KMS-11 (cell line): Measurements from ENCODE around the gene H3-3A.

Source experiments
- H2AFZ ChIP-seq: fragments of 200-600 bp; sonication (generic); 2 replicates; pipeline ENCODE4 v1.6.1; 2016; ENCODE audit warnings: antibody characterized with exemption, mixed run types, low read depth
- H3K27ac ChIP-seq: fragments of 200-600 bp; sonication (generic); 2 replicates; pipeline ENCODE4 v1.6.1; 2016; ENCODE audit warnings: mild to moderate bottlenecking, mixed run types
- H3K27me3 ChIP-seq: fragments of 200-600 bp; sonication (generic); 2 replicates; pipeline ENCODE4 v1.6.1; 2017; ENCODE audit warnings: mild to moderate bottlenecking, low read depth, mixed run types, moderate library complexity; ENCODE audit not compliant: insufficient read depth
- H3K36me3 ChIP-seq: fragments of 200-600 bp; sonication (generic); 2 replicates; pipeline ENCODE4 v1.6.1; 2017; ENCODE audit warnings: mild to moderate bottlenecking, mixed run types; ENCODE audit not compliant: insufficient read depth
- H3K4me1 ChIP-seq: fragments of 200-600 bp; sonication (generic); 2 replicates; pipeline ENCODE4 v1.6.1; 2016; ENCODE audit warnings: mild to moderate bottlenecking, low read depth, mixed run types; ENCODE audit not compliant: poor library complexity, severe bottlenecking
- H3K4me2 ChIP-seq: fragments of 200-600 bp; sonication (generic); 2 replicates; pipeline ENCODE4 v1.7.0; 2016; ENCODE audit warnings: mild to moderate bottlenecking, mixed run types
- H3K4me3 ChIP-seq: fragments of 200-600 bp; sonication (generic); IDR thresholded peaks from 2 replicates; pipeline ENCODE4 v1.6.1; 2017; ENCODE audit warnings: low read depth, low read length, mixed read lengths; ENCODE audit not compliant: insufficient read depth
- H3K79me2 ChIP-seq: fragments of 200-600 bp; sonication (generic); 2 replicates; pipeline ENCODE4 v1.6.1; 2016; ENCODE audit warnings: low read depth, mixed run types; ENCODE audit not compliant: insufficient read depth
- H3K9ac ChIP-seq: fragments of 200-600 bp; sonication (generic); 2 replicates; pipeline ENCODE4 v1.6.1; 2016; ENCODE audit warnings: mild to moderate bottlenecking, mixed run types
- H4K20me1 ChIP-seq: fragments of 200-600 bp; sonication (generic); 2 replicates; pipeline ENCODE4 v1.6.1; 2016; ENCODE audit warnings: mild to moderate bottlenecking, mixed run types; ENCODE audit not compliant: insufficient read depth
- CTCF ChIP-seq: fragments of 200-600 bp; sonication (generic); conservative IDR thresholded peaks from 2 replicates; pipeline ENCODE4 v1.6.1; 2017; ENCODE audit warnings: low read depth, mild to moderate bottlenecking, antibody characterized with exemption, low read length, moderate library complexity, mixed read lengths

The H3-3A gene

DNA sequence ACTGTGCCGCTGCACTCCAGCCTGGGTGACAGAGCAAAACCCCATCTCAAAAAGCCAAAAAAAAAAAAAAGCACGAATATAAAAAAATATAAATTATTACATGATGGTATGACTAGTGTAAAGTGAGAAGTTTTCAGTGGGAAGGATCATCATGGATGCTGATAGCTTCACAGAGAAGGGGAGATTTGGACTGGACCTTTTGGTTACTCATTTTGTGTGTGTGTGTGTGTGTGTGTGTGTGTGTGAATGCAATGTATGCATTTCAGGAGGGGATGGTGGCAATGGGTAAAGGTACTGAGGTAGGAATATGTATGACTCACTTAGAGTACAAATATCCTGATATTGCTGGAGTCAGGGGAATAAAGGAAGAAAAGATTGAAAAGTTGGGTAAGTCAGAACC, 40.7 kb upstream of the H3-3A start:
- no peak overlapping the region for H2AFZ ChIP-seq
- no peak overlapping the region for H3K4me2 ChIP-seq
- TF ChIP-seq CTCF = no peak
- H3K36me3 ChIP-seq = no peaks in the 10 kb centered on the region
- no peaks in the 10 kb centered on the region for H3K27me3 ChIP-seq
- no peak overlapping the region for H3K4me3 ChIP-seq
- no peak overlapping the region for H3K9ac ChIP-seq
- no peaks in the 10 kb centered on the region for H3K4me1 ChIP-seq
- no peak overlapping the region for H3K27ac ChIP-seq
- H3K79me2 ChIP-seq = no peaks in the 10 kb centered on the region
- no peaks in the 10 kb centered on the region for H4K20me1 ChIP-seq

DNA sequence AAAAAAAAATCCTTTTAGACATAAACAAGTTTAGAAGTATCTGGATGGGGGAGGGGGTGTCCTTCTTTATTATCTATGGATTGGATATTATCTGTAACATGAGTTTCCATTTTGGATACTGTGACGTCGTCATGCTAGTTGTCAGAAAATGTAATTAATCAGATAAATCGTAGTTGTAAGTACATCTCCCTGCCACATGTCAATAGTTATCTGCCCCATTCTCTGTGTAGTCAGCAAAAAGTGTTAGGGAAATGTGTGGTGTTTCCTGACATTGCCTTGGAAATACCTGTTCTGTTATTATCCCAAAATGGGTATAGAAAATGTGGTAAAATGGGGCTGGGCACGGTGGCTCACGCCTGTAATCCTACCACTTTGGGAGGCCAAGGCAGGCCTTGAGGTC, 38.8 kb upstream of the H3-3A start:
- Histone ChIP-seq H3K4me1 (no peaks in the 10 kb centered on the region), H3K79me2 (no peaks in the 10 kb centered on the region)
- no peak for TF ChIP-seq CTCF

DNA sequence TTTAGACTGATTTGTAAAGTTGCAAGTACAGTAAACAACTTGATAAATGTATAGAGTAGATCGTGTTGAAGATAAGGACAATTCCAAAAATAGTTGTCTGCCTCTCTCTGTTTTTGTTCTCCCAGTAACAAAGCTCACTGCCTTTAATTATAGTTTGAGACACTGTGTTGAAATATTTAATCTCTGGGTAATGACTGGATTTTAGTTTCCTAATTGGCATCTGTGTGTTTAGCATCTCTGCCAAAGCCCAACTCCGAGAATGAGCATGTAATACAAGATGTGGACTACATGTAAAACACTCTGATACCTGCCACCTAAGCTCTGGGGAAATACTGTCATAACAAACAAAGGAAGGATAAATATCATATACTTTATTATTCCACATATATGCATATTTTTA, 35.7 kb upstream of the H3-3A start:
- no peak overlapping the region for H3K9ac ChIP-seq
- no peak for TF ChIP-seq CTCF
- no peaks in the 10 kb centered on the region for H3K27me3 ChIP-seq
- H3K79me2 ChIP-seq = no peaks in the 10 kb centered on the region
- no peaks in the 10 kb centered on the region for H4K20me1 ChIP-seq
- no peaks in the 10 kb centered on the region for H3K4me1 ChIP-seq
- no peaks in the 10 kb centered on the region for H3K36me3 ChIP-seq
- no peak overlapping the region for H3K27ac ChIP-seq
- H2AFZ ChIP-seq = no peak overlapping the region
- H3K4me3 ChIP-seq = no peak overlapping the region
- no peak overlapping the region for H3K4me2 ChIP-seq

More for the DNA sequence above, 38.8 kb upstream of the H3-3A start:
- H2AFZ ChIP-seq = no peak overlapping the region
- no peak overlapping the region for H3K27ac ChIP-seq
- no peaks in the 10 kb centered on the region for H4K20me1 ChIP-seq
- H3K36me3 ChIP-seq = no peaks in the 10 kb centered on the region
- no peak overlapping the region for H3K4me2 ChIP-seq
- H3K4me3 ChIP-seq = no peak overlapping the region
- no peak overlapping the region for H3K9ac ChIP-seq
- H3K27me3 ChIP-seq = no peaks in the 10 kb centered on the region

GRCh38 chr1:226027538-226028217, 34.8 kb upstream of the H3-3A start:
- H4K20me1 ChIP-seq = no peaks in the 10 kb centered on the region
- no peak overlapping the region for H3K4me3 ChIP-seq
- no peaks in the 10 kb centered on the region for H3K27me3 ChIP-seq
- H2AFZ ChIP-seq = no peak overlapping the region
- H3K79me2 ChIP-seq = no peaks in the 10 kb centered on the region
- TF ChIP-seq CTCF = no peak
- H3K4me1 ChIP-seq = no peaks in the 10 kb centered on the region
- H3K36me3 ChIP-seq = no peaks in the 10 kb centered on the region
- no peak overlapping the region for H3K9ac ChIP-seq
- H3K4me2 ChIP-seq = no peak overlapping the region
- H3K27ac ChIP-seq = no peak overlapping the region
